Neutrophil (primary cell): ENCODE data around the gene MAP2K5.
A peak's percentile ranks its signal among the peaks of the same experiment; 100 is the strongest.

Experiments
- H3K27ac ChIP-seq: fragments of 200-600 bp; sonication (generic); 2 replicates; pipeline ENCODE4 v1.5.1; 2016; ENCODE audit warnings: mild to moderate bottlenecking, moderate library complexity
- H3K27me3 ChIP-seq: fragments of 200-600 bp; sonication (generic); 2 replicates; pipeline ENCODE4 v1.6.0; 2016; ENCODE audit warnings: mild to moderate bottlenecking
- H3K36me3 ChIP-seq: fragments of 200-600 bp; sonication (generic); 2 replicates; pipeline ENCODE4 v1.5.1; 2017
- H3K4me1 ChIP-seq, 2 experiments: fragments of 200-600 bp in 1 of 2; sonication (generic) in 1 of 2; 1 replicate in 1 of 2; 2 replicates in 1 of 2; pipeline versions ENCODE4 v1.5.1 to v1.6.1; 2013 to 2016; ENCODE audit warnings: low read depth in 1 of 2, low read length in 1 of 2, mild to moderate bottlenecking in 1 of 2, moderate library complexity in 1 of 2; ENCODE audit not compliant: control insufficient read depth in 1 of 2, insufficient read depth in 1 of 2
- H3K4me3 ChIP-seq, 2 experiments: fragments of 200-600 bp in 1 of 2; sonication (generic) in 1 of 2; 1 replicate in 1 of 2; 2 replicates in 1 of 2; pipeline ENCODE4 v1.5.1; 2013 to 2016; ENCODE audit warnings: low read depth in 1 of 2, low read length in 1 of 2, mild to moderate bottlenecking in 1 of 2, moderate library complexity in 1 of 2
- H3K9me3 ChIP-seq: fragments of 200-600 bp; sonication (generic); 2 replicates; pipeline ENCODE4 v1.5.1; 2016
- CTCF ChIP-seq: fragments of 200-600 bp; sonication (generic); IDR thresholded peaks from 2 replicates; pipeline ENCODE4 v1.5.1; 2016; ENCODE audit warnings: antibody characterized with exemption

MAP2K5 gene

GRCh38 chr15:67832897-67833709, 290.6 kb downstream of the MAP2K5 start:
- Histone ChIP-seq H3K4me1 (peaks cover 61 to 79% of the 10 kb centered on the region in 2 experiments), H3K36me3 (no peaks in the 10 kb centered on the region), H3K4me3 (no peak overlapping the region), H3K27me3 (peaks cover 84% of the 10 kb centered on the region), H3K27ac (no peak overlapping the region), H3K9me3 (no peaks in the 10 kb centered on the region)
- TF ChIP-seq CTCF: no peak

GRCh38 chr15:67833710-67834511, 291.4 kb downstream of the MAP2K5 start:
- no peak overlapping the region for H3K27ac ChIP-seq

GRCh38 chr15:67834581-67835296, 292.2 kb downstream of the MAP2K5 start:
- peaks cover 68% of the 10 kb centered on the region for H3K27me3 ChIP-seq
- no peak for TF ChIP-seq CTCF
- H3K4me1 ChIP-seq: peaks cover 71 to 75% of the 10 kb centered on the region in 2 experiments
- H3K9me3 ChIP-seq: no peaks in the 10 kb centered on the region
- H3K4me3 ChIP-seq: peak overlapping the region; percentile 48 to 55
- H3K27ac ChIP-seq: no peak overlapping the region
- no peaks in the 10 kb centered on the region for H3K36me3 ChIP-seq

More at GRCh38 chr15:67833710-67834511, 291.4 kb downstream of the MAP2K5 start:
- TF ChIP-seq CTCF: no peak
- H3K36me3 ChIP-seq: no peaks in the 10 kb centered on the region
- peaks cover 76% of the 10 kb centered on the region for H3K27me3 ChIP-seq
- peak overlapping the region in 1 of 2 experiments; percentile 55 for H3K4me3 ChIP-seq
- H3K9me3 ChIP-seq: no peaks in the 10 kb centered on the region
- H3K4me1 ChIP-seq: peaks cover 62 to 80% of the 10 kb centered on the region in 2 experiments

- no peaks in the 10 kb centered on the region for H3K36me3 ChIP-seq
- H3K4me3 ChIP-seq: peak overlapping the region; percentile 48 to 55
- H3K4me1 ChIP-seq: peaks cover 71 to 72% of the 10 kb centered on the region in 2 experiments
- TF ChIP-seq CTCF: no peak
- H3K27ac ChIP-seq: no peak overlapping the region
- peaks cover 60% of the 10 kb centered on the region for H3K27me3 ChIP-seq
- H3K9me3 ChIP-seq: no peaks in the 10 kb centered on the region
These were observed 293.0 kb downstream of the MAP2K5 start for GRCh38 chr15:67835297-67836133.

GRCh38 chr15:67836134-67836455, 293.6 kb downstream of the MAP2K5 start:
- peaks cover 73 to 77% of the 10 kb centered on the region in 2 experiments for H3K4me1 ChIP-seq
- H3K4me3 ChIP-seq: peak overlapping the region; percentile 48 to 55
- TF ChIP-seq CTCF: no peak

More at GRCh38 chr15:67836134-67836455, 293.6 kb downstream of the MAP2K5 start:
- Histone ChIP-seq H3K27me3 (peaks cover 54% of the 10 kb centered on the region), H3K9me3 (no peaks in the 10 kb centered on the region), H3K36me3 (no peaks in the 10 kb centered on the region), H3K27ac (no peak overlapping the region)
